ENCODE data around the gene HCFC1. TPM values are rescaled to one million over a fixed set of nuclear protein-coding genes. Genes with fewer than 3 reads are reported as not detected.
"Not testable (repeated sequence)": the region's sequence is repeated elsewhere in the genome, so short reads cannot be mapped to it uniquely, and the experiment has no call there.

Gene HCFC1
- total and polyA plus RNA-seq, 4 donors = 13.1 to 56.3 (median 35.9) TPM

GRCh38 chrX:153981231-153981630 lies 9.6 kb upstream of the HCFC1 start:
- no peak for DNase-seq (ENCODE audit: low read depth in 4 of 6, low spot score in 6 of 6)
- peaks cover 9% of the 10 kb centered on the region for H3K36me3 ChIP-seq (ENCODE audit: control insufficient read depth, insufficient read depth, low read length)
- H3K4me3 ChIP-seq (ENCODE audit: low read depth, low read length) = no peak overlapping the region
- peaks cover 22% of the 10 kb centered on the region for H3K4me1 ChIP-seq (ENCODE audit: control insufficient read depth, insufficient read depth, low read length)
- H3K27me3 ChIP-seq (ENCODE audit: control insufficient read depth, insufficient read depth, low read length) = peaks cover 4% of the 10 kb centered on the region
- H3K27ac ChIP-seq (ENCODE audit: low read depth, low read length) = peak overlapping the region; percentile 40
- WGBS (ENCODE audit: insufficient coverage) = 74% methylated on average over 4 of the region's 7 CpGs
- H3K9me3 ChIP-seq (ENCODE audit: control insufficient read depth, insufficient read depth, low read length) = no peaks in the 10 kb centered on the region

DNA sequence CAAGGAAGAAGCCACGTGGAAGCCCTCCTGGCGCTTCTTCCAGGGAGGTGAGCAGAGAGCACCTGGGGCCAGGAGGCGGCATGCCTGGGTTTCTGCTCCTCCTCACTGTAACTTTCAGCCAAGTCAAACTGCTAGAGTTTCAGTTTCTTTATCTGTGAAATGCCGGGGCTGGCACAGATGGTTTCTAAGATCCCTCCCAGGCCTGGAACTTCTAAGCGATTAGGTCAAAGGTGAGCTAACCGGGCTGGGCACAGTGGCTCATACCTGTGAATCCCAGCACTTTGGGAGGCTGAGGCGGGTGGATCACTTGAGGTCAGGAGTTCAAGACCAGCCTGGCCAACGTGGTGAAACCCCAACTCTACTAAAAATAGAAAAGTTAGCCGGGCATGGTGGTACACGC lies 8.8 kb upstream of the HCFC1 start:
- peaks cover 18% of the 10 kb centered on the region for H3K4me1 ChIP-seq (ENCODE audit: control insufficient read depth, insufficient read depth, low read length)
- H3K36me3 ChIP-seq (ENCODE audit: control insufficient read depth, insufficient read depth, low read length); H3K9me3 ChIP-seq (ENCODE audit: control insufficient read depth, insufficient read depth, low read length); H3K27ac ChIP-seq (ENCODE audit: low read depth, low read length); H3K4me3 ChIP-seq (ENCODE audit: low read depth, low read length); H3K27me3 ChIP-seq (ENCODE audit: control insufficient read depth, insufficient read depth, low read length); DNase-seq (ENCODE audit: low read depth in 4 of 6, low spot score in 6 of 6): not testable (repeated sequence)
- 92% methylated on average over 6 of the region's 10 CpGs for WGBS (ENCODE audit: insufficient coverage)

- no peak for DNase-seq (ENCODE audit: low read depth in 4 of 6, low spot score in 6 of 6)
- Histone ChIP-seq H3K9me3 (ENCODE audit: control insufficient read depth, insufficient read depth, low read length) (no peaks in the 10 kb centered on the region), H3K27ac (ENCODE audit: low read depth, low read length) (no peak overlapping the region), H3K4me1 (ENCODE audit: control insufficient read depth, insufficient read depth, low read length) (peaks cover 18% of the 10 kb centered on the region), H3K36me3 (ENCODE audit: control insufficient read depth, insufficient read depth, low read length) (no peaks in the 10 kb centered on the region), H3K4me3 (ENCODE audit: low read depth, low read length) (no peak overlapping the region), H3K27me3 (ENCODE audit: control insufficient read depth, insufficient read depth, low read length) (no peaks in the 10 kb centered on the region)
- 62% methylated on average over 3 of the region's 3 CpGs for WGBS (ENCODE audit: insufficient coverage)
These were observed 3.2 kb upstream of the HCFC1 start for GRCh38 chrX:153974726-153975286.

DNA sequence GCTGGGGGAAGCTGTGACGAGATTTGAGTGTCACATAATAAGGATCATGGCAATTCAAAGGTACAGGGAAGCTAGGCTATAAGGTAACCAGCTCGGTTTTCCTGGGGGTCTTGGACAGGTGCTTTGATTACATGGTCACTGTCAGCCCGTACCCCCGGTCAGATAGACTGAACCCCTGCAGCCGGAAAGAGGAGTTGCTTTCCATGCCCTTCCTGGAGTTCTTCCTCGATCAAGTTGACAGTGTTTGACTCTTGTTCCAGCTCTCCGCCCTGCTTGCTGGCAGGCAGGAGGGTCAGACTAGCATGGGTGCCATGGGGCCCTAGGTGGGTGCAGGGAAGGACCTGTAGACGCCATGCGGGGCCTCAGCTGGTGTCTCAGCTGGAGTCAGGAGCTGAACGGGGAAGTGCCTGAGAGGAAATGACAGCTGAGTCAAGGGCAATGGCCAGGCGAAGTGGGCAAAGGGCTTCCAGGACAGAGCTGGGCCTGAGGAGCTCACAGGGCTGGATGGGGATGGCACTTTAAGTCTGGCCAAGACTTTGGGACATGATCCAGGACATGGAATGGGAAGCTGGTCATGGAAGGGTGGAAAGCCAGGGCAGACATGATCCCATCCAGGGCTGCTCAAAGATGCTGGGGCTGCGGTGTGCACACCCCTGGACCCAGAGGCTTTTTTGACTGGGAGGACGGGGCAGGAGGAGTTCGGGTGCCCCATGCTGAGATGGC lies 2.5 kb upstream of the HCFC1 start:
- Histone ChIP-seq H3K36me3 (ENCODE audit: control insufficient read depth, insufficient read depth, low read length) (peaks cover 2% of the 10 kb centered on the region), H3K27me3 (ENCODE audit: control insufficient read depth, insufficient read depth, low read length) (no peaks in the 10 kb centered on the region), H3K27ac (ENCODE audit: low read depth, low read length) (peak overlapping the region; percentile 88), H3K9me3 (ENCODE audit: control insufficient read depth, insufficient read depth, low read length) (no peaks in the 10 kb centered on the region), H3K4me1 (ENCODE audit: control insufficient read depth, insufficient read depth, low read length) (peaks cover 24% of the 10 kb centered on the region), H3K4me3 (ENCODE audit: low read depth, low read length) (no peak overlapping the region)
- no peak for DNase-seq (ENCODE audit: low read depth in 4 of 6, low spot score in 6 of 6)
- 75% methylated on average over 14 of the region's 14 CpGs for WGBS (ENCODE audit: insufficient coverage)

- peak overlapping the region; percentile 53 for H3K4me3 ChIP-seq (ENCODE audit: low read depth, low read length)
- peaks cover 32% of the 10 kb centered on the region for H3K4me1 ChIP-seq (ENCODE audit: control insufficient read depth, insufficient read depth, low read length)
- 64% methylated on average over 11 of the region's 20 CpGs for WGBS (ENCODE audit: insufficient coverage)
- no peaks in the 10 kb centered on the region for H3K9me3 ChIP-seq (ENCODE audit: control insufficient read depth, insufficient read depth, low read length)
- no peaks in the 10 kb centered on the region for H3K27me3 ChIP-seq (ENCODE audit: control insufficient read depth, insufficient read depth, low read length)
- H3K36me3 ChIP-seq (ENCODE audit: control insufficient read depth, insufficient read depth, low read length) = peaks cover 8% of the 10 kb centered on the region
- peak overlapping the region; percentile 88 for H3K27ac ChIP-seq (ENCODE audit: low read depth, low read length)
- DNase-seq (ENCODE audit: low read depth in 4 of 6, low spot score in 6 of 6) = peak in 1 of 6 donors; percentile 38
These were observed 1.7 kb upstream of the HCFC1 start for GRCh38 chrX:153973127-153974002.

DNA sequence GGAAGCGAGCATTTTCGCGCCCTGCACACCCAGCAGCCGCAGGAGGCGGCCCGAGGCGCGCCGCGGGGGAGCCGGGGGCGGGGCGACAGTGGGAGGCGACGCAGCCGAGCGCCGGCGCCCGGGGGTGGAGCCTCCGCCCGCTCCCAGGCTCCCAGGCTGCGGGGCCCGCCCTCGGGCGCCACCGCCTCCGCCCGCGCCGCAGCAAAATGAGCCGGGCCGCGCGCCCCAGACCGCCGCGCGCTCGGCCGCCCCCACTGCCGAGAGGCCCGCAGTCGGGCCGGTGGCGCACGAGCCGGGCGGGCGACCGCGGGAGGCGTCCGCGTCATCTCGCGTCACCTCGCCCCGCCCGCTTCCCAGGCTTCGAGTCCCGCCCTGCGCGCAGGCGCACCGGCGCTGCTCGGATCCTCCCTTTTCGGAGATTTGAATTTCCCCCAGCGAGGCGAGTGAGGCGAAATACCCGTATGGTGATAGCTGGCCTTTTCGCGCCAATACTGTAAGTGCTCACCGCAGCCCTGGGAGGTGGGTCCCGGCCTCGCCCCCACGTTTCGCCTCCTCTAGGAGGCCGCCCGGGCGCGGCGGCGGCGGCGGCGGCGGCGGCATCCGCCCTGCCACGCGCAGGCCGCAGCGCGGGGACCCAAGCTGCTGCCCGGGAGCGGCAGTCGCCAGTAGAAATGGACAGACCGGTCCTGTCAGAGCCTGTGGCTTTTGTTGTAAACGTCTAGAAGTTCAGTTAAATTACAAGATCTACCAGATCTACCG lies 929 bp upstream of the HCFC1 start, which contains the start of gene TMEM187:
Gene TMEM187, plus strand, starts transcription at position 387 of the 759 bp plus-strand sequence. CDS start 9,309 bp downstream, outside the sequence.
- H3K4me3 ChIP-seq (ENCODE audit: low read depth, low read length) = peak within 1 kb of the TSS; percentile 91
- 7% methylated on average over 101 of the region's 103 CpGs for WGBS (ENCODE audit: insufficient coverage)
- peak within 1 kb of the TSS; percentile 100 for H3K27ac ChIP-seq (ENCODE audit: low read depth, low read length)
- H3K27me3 ChIP-seq (ENCODE audit: control insufficient read depth, insufficient read depth, low read length) = no peaks in the 10 kb centered on the region
- H3K4me1 ChIP-seq (ENCODE audit: control insufficient read depth, insufficient read depth, low read length) = peaks cover 40% of the 10 kb centered on the region
- peak in 5 of 6 donors; percentile 65 to 96 (median 83) for DNase-seq (ENCODE audit: low read depth in 4 of 6, low spot score in 6 of 6)
- H3K9me3 ChIP-seq (ENCODE audit: control insufficient read depth, insufficient read depth, low read length) = no peaks in the 10 kb centered on the region
- H3K36me3 ChIP-seq (ENCODE audit: control insufficient read depth, insufficient read depth, low read length) = peaks cover 8% of the 10 kb centered on the region

- Histone ChIP-seq H3K4me1 (ENCODE audit: control insufficient read depth, insufficient read depth, low read length) (peaks cover 55% of the 10 kb centered on the region), H3K27me3 (ENCODE audit: control insufficient read depth, insufficient read depth, low read length) (no peaks in the 10 kb centered on the region), H3K36me3 (ENCODE audit: control insufficient read depth, insufficient read depth, low read length) (peaks cover 12% of the 10 kb centered on the region), H3K4me3 (ENCODE audit: low read depth, low read length) (peak overlapping the region; percentile 91), H3K9me3 (ENCODE audit: control insufficient read depth, insufficient read depth, low read length) (no peaks in the 10 kb centered on the region), H3K27ac (ENCODE audit: low read depth, low read length) (peak overlapping the region; percentile 100)
- 8% methylated on average over 34 of the region's 34 CpGs for WGBS (ENCODE audit: insufficient coverage)
- DNase-seq (ENCODE audit: low read depth in 4 of 6, low spot score in 6 of 6) = peak in 5 of 6 donors; percentile 67 to 95 (median 86)
These were observed 531 bp downstream of the HCFC1 start for GRCh38 chrX:153971124-153971449.

DNA sequence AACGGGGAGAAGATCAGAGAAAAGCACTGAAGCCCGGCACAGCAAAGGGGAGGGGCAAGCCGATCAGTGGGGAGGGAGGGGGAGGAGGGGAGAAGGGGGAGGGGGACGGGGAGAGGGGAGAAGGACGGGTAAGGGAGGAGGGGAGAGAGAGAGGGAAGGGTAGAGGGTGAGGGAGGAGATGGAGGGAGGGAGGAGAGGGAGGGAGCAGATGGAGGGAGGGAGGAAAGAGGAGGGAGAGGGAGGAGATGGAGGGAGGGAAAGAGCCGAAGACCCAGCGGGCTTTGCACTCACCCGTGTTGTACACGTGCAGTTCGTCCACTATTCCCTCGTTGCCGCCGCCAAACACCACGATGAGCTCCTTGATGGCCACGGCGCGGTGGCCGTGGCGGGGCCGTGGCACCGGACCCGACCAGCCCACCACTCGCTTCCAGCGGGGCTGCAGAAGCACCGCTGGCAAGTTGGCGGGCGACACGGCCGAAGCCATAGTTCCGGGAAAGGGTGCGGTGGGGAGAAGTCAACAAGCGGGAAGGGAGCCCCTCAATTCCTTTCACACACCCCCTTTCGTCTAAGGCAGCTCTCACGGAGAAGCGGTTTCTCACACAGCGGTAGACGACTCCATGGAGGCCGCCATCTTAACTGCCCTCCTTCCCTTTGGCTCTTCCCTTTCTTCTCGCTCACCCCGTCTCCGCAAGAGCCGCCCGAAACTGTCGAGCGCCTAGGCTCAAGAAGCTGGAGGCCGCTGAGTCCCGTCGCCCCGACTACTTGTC lies 1.1 kb downstream of the HCFC1 start:
- Histone ChIP-seq H3K4me3 (ENCODE audit: low read depth, low read length) (peak overlapping the region; percentile 91), H3K27me3 (ENCODE audit: control insufficient read depth, insufficient read depth, low read length) (no peaks in the 10 kb centered on the region), H3K9me3 (ENCODE audit: control insufficient read depth, insufficient read depth, low read length) (no peaks in the 10 kb centered on the region), H3K27ac (ENCODE audit: low read depth, low read length) (peak overlapping the region; percentile 100), H3K4me1 (ENCODE audit: control insufficient read depth, insufficient read depth, low read length) (peaks cover 60% of the 10 kb centered on the region), H3K36me3 (ENCODE audit: control insufficient read depth, insufficient read depth, low read length) (peaks cover 12% of the 10 kb centered on the region)
- WGBS (ENCODE audit: insufficient coverage) = 7% methylated on average over 45 of the region's 49 CpGs
- DNase-seq (ENCODE audit: low read depth in 4 of 6, low spot score in 6 of 6) = peak in 3 of 6 donors; percentile 58 to 94 (median 89)

Data from spinal cord (tissue), 10 donors.